Prostate gland (tissue), 2 donors: Measurements from ENCODE around the gene L1CAM. TPM values are rescaled to one million over a fixed set of nuclear protein-coding genes. Genes with fewer than 3 reads are reported as not detected.

Experiments
- DNase-seq: peaks from one replicate; pipeline ENCODE4 v3.0.0-alpha.2; 2019; ENCODE audit warnings: low spot score
- H3K27ac ChIP-seq, 2 donors: fragments of 200-600 bp; sonication (generic); 2 replicates each; pipeline ENCODE4 v1.5.1; 2017 to 2019
- H3K27me3 ChIP-seq: fragments of 200-600 bp; sonication (generic); replicated peaks from 2 replicates; pipeline ENCODE4 v1.5.1; 2019; ENCODE audit not compliant: insufficient read depth
- H3K36me3 ChIP-seq, 2 donors: fragments of 200-600 bp; sonication (generic); 1 replicate in 1 of 2; 2 replicates in 1 of 2; pipeline versions ENCODE4 v1.5.1 to v1.8.1; 2017 to 2019
- H3K4me1 ChIP-seq: fragments of 200-600 bp; sonication (generic); replicated peaks from 2 replicates; pipeline ENCODE4 v1.5.1; 2019
- H3K4me3 ChIP-seq, 2 donors: fragments of 200-600 bp; sonication (generic); 2 replicates each; pipeline ENCODE4 v1.5.1; 2017 to 2019
- H3K9me3 ChIP-seq: fragments of 200-600 bp; sonication (generic); 2 replicates; pipeline ENCODE4 v1.5.1; 2017
- CTCF ChIP-seq, 4 experiments: fragments of 200-600 bp in 2 of 4; fragments of 450-650 bp in 2 of 4; sonication (generic) in 2 of 4; IDR thresholded peaks; 1 replicate in 3 of 4; 2 replicates in 1 of 4; pipeline ENCODE4 v1.5.1; 2016 to 2019; ENCODE audit warnings: antibody characterized with exemption in 4 of 4, mild to moderate bottlenecking in 2 of 4, moderate library complexity in 2 of 4
- POLR2A ChIP-seq: fragments of 450-650 bp; IDR thresholded peaks from one replicate; pipeline ENCODE4 v1.6.1; 2016; ENCODE audit warnings: antibody characterized with exemption, mild to moderate bottlenecking
- POLR2AphosphoS5 ChIP-seq: sonication (generic); formaldehyde crosslinking; IDR thresholded peaks from one replicate; pipeline ENCODE4 v1.6.1; 2017; ENCODE audit warnings: antibody characterized with exemption
- WGBS: methylation state at CpG from one replicate; pipeline ENCODE4 v1.1.5; 2018; 5-methylcytosine and 5-hydroxymethylcytosine counted together
- intact Hi-C: fragments of 100-400 bp; cut with DNase I; formaldehyde crosslinking; loops from one replicate; pipeline ENCODE4 v1.14.2; 2022
- total RNA-seq, 2 donors: library from RNA; depleted of rRNA; stranded (reverse); fragments of >200 nt; gene quantifications; one replicate each; pipeline ENCODE4 v1.1.0, GENCODE V29; 2016

L1CAM gene
- total RNA-seq, 2 donors from 2014 or later: 0.73 to 18.0 TPM

GRCh38 chrX:153911798-153912197 lies 25.8 kb upstream of the L1CAM start:
- H3K27ac ChIP-seq: no peak overlapping the region
- no peaks in the 10 kb centered on the region for H3K27me3 ChIP-seq
- intact Hi-C loops: no loop called here
- no peak for DNase-seq
- H3K9me3 ChIP-seq: no peaks in the 10 kb centered on the region
- WGBS: 85% methylated on average over 6 of the region's 6 CpGs
- H3K4me3 ChIP-seq: no peak overlapping the region
- no peak for TF ChIP-seq CTCF (IDR thresholded peaks at IDR 0.05)
- TF ChIP-seq POLR2A: no peak
- TF ChIP-seq POLR2AphosphoS5: no peak
- no peaks in the 10 kb centered on the region for H3K36me3 ChIP-seq
- H3K4me1 ChIP-seq: no peaks in the 10 kb centered on the region

GRCh38 chrX:153910446-153910845 lies 24.5 kb upstream of the L1CAM start:
- no CpG with 5 or more reads among the region's 22 CpGs for WGBS
- DNase-seq: no peak

GRCh38 chrX:153909980-153910360 lies 24.0 kb upstream of the L1CAM start:
- intact Hi-C loops: no loop called here
- Histone ChIP-seq H3K27ac (no peak overlapping the region), H3K9me3 (no peaks in the 10 kb centered on the region), H3K36me3 (no peaks in the 10 kb centered on the region), H3K27me3 (no peaks in the 10 kb centered on the region), H3K4me3 (no peak overlapping the region), H3K4me1 (no peaks in the 10 kb centered on the region)
- WGBS: 85% methylated on average over 4 of the region's 25 CpGs
- DNase-seq: no peak
- TF ChIP-seq CTCF (IDR thresholded peaks at IDR 0.05) (no peak), POLR2A (no peak), POLR2AphosphoS5 (no peak)

More at GRCh38 chrX:153910446-153910845, 24.5 kb upstream of the L1CAM start:
- H3K27me3 ChIP-seq: no peaks in the 10 kb centered on the region
- H3K36me3 ChIP-seq: no peaks in the 10 kb centered on the region
- no peak overlapping the region for H3K27ac ChIP-seq
- H3K9me3 ChIP-seq: no peaks in the 10 kb centered on the region
- intact Hi-C loops: no loop called here
- TF ChIP-seq CTCF (IDR thresholded peaks at IDR 0.05): no peak
- no peak for TF ChIP-seq POLR2AphosphoS5
- TF ChIP-seq POLR2A: no peak
- H3K4me3 ChIP-seq: no peak overlapping the region
- H3K4me1 ChIP-seq: no peaks in the 10 kb centered on the region

- WGBS: 65% methylated on average over 15 of the region's 37 CpGs
- H3K4me1 ChIP-seq: no peaks in the 10 kb centered on the region
- intact Hi-C loops: no loop called here
- TF ChIP-seq CTCF (IDR thresholded peaks at IDR 0.05) (no peak), POLR2A (no peak), POLR2AphosphoS5 (no peak)
- H3K27me3 ChIP-seq: no peaks in the 10 kb centered on the region
- no peaks in the 10 kb centered on the region for H3K9me3 ChIP-seq
- no peaks in the 10 kb centered on the region for H3K36me3 ChIP-seq
- H3K4me3 ChIP-seq: no peak overlapping the region
- no peak for DNase-seq
- no peak overlapping the region for H3K27ac ChIP-seq
Observed at GRCh38 chrX:153909024-153909979, 23.3 kb upstream of the L1CAM start.
